RKO (cell line): ENCODE results near the gene DIP2C.
A peak's percentile ranks its signal among the peaks of the same experiment; 100 is the strongest.

Experiments
- DNase-seq: peaks from one replicate; pipeline ENCODE4 v3.0.0-alpha.2; 2016; ENCODE audit warnings: low spot score

The DIP2C gene

DNA sequence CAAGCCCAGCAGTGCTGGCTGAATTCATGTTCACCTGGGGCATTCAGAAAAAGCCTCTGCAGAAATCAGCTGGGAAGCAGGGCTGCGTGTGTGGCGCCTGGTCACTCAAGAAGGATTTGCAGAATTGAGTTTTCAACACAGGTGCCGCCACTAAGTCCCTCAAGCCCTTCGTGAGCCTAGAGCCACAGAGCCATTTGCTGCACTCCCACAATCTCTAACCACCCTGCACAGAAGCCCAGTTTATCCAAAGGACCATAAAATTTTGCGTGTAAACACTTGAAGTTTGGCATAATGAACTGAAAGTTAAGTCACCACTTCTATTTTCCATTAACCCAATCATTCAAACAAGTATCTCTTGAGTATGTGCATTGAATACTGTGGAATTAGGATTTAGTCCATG lies 136.2 kb downstream of the DIP2C start:
- DNase-seq = no peak

DNA sequence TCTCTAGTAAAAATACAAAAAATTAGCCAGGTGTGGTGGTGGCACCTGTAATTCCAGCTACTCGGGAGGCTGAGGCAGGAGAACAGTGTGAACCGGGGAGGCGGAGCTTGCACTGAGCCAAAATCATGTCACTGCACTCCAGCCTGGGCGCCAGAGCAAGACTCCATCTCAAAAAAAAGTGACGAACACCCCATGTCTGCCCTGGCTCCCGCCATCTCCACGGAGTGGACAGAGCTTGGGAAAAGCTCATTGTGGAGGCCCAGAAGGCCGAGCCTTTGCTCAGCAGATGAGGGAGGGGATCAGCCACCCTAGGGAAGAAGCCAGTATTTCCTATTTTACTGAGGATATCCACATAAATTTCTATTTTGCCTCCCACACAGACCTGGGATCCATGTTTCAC lies 136.8 kb downstream of the DIP2C start:
- no peak for DNase-seq

DNA sequence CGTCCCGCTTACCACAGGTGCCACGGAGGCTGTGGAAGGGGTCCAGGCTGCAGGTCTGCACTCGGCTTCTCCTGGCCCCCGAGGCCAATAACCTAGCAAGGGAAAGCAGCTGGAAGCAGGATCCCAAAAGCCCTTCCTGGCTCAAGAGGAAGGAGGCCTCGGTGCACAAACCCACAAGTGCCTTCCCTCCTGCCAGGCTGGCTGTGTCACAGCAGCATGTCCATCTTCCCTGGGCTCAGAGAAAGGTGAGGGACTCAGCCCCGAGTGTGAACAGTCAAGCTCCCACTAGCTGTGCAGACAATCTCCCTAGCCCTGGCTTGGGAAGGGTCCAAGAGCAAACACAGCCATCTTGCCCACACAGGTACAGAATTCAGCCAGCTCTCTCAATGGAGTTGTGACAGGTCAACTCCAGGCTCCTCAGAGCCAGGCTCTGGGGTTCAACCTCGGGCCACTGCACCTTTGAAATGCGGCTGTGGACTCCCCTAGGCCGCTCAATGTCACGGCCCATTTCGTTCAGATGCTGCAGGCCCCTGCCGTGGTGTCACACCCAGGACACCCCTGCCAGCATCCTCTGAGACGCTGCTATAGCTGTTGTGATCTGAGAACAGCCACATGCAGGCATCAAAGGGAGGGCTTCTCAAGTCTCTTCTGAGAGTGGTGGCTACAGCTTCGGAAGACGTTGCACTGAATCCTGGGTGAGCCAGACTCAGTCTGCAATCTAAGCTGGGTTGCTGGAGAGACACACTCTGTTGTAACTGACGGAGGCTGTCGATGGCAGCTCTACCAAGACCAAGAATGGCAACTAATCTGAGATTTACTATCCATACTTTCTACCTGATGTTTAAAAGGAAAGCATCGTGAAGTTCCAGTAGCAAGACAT lies 137.9 kb downstream of the DIP2C start:
- no peak for DNase-seq

DNA sequence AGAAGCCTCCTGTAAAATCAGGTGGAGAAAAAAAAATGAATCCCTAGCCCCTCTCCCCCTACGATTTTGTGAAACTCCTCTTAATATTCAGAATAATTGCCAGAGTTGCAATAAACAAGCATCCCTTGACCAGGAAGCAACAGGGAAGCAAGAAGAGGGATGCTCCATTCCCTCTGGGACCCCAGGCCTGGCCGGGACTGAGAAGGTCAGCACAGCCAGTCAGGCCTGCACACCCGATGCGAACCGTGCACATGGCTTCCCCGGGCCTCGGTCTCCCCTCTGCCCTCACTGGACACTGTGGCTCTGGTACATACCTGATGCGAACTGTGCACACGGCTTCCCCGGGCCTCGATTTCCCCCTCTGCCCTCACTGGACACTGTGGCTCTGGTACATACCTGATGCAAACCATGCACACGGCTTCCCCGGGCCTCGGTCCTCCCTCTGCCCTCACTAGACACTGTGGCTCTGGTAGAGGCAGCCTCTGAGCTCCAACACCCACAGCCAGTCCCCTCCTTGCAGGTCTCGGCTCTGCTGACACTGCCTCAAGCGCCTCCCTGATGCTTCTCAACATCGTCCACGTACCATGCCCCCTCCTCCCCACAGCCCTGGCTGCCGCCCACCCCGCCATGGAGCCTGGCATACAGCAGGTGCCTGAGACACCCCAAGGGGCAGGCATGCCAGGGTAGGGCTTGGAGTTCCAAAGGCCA lies 138.6 kb downstream of the DIP2C start:
- DNase-seq = no peak

DNA sequence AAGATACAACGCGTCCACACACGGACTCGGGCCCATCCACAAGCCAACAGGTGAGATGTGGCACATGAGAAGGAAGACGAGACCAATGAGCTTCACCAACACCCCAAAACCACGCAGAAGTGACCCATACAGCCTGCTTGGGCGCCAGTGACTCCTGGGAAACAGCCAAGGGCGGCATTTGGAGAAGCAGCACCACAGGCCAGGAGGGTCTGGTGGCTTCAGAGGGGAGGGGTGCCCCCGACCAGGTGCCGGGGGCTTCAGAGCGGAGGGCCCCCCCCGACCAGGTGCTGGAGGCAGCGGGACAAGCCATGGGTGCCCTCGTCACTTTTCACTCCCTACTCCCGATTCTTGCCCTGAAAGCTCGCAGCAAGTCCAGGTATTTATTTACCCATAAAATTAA lies 140.1 kb downstream of the DIP2C start:
- no peak for DNase-seq

DNA sequence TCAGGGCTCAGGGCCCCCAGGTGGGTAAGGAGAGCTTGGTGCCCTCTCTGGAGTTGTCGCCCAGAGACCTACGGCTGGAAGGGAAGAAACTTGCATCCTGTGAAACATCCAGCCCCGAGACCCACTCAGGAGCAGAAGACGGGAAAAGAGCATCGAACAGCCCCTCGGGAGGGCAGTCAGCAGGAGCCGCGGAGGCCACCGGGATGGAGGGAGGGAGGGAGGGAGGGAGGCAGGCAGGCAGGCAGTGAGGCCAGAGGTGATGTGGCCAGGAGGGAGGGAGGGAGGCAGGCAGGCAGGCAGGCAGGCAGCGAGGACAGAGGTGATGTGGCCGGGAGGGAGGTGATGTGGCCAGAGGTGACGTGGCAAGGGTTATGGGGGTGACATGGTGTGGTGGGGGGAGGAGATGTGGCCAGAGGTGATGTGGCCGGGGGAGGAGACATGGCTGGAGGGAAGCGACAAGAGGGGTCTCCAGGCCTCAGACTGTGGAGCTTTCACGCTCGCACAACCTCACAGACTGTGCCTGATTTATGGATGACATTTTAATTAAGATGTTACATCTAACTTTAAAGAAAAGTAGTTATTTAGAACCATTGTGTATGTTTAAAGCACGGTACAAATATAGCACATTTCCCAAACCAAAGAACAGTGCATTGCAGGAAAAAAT lies 141.1 kb downstream of the DIP2C start:
- no peak for DNase-seq

DNA sequence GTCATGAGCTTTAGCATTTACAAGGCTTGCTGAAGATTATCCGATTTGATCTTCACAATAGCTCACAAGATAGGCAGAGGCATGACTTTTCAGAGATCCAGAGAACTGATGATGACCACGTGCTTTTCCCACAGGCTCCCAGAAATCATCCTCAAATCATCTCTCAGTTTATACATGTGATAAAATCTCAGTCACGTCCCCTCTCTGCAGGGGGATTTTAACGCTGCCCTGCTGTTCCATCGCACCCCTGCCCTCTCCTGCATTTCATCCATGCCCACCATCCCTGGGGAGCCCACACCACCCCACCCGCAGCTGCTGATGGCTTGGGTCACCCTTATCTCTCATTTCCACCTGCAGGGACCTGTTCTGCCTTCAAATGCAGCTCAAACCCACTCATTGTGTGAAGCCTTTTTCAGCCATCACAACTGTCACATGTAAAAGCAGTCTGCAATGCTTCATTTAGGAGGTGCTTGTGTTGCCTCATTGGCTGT lies 141.8 kb downstream of the DIP2C start:
- no peak for DNase-seq

DNA sequence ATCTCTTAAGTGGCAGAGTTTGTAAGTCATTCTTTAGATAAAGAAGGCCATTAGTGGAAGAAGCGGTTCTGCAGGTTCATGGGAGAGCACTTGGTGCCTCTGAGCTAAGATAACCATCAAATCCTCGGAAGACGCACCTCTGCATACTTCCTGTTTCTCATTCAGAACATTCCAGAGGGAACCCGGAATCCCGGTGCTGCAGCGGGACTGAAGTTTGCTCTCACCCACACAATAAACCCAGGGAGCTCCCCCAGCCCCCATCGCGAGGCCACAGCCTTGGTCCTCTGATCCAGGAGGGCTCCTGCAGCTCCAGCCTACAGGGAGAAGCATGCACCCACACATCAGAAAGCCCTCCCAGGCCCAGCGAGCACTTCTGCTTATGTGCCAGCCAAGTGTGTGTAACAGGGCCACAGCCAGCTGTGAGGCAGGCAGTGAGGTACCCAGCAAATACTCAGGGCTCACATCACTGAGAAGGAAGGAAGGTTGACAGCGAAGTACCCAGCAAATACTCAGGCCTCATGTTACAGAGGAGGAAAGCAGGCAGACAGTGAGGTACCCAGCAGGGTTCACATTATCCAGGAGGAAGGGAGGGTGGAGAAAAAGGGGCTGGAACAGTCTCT lies 142.4 kb downstream of the DIP2C start:
- no peak for DNase-seq

DNA sequence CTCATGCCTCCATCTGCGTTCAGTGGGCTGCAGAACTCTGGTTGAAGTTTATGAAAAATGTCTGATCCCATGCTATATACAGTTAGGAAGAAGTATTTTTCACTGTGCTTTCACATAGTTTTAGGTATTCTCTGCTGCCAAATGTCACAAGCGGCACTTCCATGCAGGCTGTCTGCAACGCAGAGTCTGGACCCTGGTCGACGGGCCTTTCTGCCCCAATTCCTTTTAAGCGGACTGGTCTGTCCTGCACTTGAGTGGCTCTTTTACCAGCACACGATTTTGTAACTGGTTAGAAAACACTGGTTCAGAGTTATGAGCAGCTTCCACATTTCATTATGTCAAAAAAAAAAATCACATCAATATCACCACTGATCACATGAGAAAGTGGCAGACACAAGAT lies 143.0 kb downstream of the DIP2C start:
- DNase-seq = no peak

DNA sequence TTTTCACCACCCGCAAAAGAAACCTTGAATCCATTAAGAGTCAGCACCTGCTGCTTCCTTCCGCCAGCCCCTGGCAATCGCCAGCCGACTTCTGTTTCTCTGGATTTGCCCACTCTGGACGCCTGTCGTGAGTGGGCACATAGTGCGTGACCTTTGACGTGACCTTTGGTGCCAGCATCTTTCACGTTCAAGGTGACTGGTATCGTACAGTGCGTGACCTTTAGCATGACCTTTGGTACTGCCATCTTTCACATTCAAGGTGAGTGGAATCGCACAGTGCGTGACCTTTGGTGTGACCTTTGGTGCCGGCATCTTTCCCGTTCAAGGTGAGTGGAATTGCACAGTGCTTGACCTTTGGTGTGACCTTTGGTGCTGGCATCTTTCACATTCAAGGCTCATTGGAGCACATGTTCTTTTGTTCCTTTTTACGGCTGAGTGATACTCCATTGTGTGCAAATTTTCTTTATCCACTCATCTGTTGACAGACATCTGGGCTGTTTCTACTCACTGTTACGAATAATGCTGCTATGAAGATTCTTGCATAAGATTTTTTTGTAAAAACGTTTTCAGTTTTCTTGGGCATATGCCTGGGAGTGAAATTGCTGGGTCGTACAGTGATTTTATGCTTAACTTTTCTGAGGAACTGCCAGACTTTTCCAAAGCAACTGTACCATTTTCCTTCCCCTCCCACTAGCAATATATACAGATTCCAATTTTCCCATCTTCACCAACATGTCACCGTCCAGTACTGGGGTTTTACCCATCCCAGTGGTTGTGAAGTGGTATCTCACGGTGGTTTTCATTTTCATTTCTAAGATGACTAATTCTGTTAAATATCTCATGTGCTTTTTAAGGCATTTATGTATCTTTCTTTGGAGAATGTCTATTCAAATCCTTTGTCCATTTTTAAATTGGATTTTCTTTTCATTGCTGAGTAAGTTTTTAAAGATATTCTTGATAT lies 145.3 kb downstream of the DIP2C start:
- no peak for DNase-seq

DNA sequence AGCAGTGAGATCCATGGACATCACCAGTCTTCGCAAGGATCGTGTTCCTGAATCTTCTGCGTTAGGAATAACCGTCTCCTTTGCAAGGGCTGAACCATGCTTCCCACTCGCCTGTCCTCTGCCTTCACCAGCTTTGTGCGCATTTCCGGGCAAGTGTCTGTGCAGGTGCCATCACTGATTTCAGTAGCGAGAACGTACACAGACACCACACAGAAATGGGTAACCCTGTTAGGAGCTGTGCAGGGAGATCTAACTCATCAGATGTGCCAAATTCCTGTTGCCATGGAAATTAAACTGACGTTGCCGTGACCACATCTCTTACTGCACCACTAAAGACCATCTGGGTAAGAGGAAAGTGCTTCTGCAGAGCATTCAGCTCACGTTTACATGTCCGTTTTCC lies 146.3 kb downstream of the DIP2C start:
- DNase-seq = no peak

DNA sequence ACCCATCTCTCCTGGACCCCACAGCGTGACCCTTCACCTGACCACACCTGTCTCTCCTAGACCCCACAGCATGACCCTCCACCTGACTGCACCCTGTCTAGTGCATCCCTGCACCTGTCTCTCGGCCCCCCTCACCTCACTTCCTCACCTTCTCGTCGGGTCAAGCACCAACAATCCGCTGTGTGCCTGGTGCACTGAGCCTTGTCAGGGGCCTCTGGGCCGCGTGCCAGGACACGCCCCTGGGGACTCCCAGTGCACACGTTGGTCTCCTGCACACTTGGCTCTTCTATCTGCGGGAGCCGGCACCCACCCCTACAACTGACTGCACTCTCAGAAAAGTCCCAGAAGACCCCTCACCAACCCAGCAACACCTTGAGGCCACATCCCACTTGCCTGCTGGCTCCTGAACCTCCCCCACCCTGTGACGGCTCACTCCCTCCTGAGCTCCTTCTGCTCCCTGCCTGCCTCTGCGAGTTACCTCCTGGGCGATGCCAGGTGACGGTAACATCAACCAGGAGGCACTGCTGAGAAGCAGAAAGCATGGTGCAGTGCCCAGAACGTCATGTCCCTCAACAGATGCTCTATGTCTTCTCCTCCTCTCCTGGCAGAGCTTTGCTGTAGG lies 147.6 kb downstream of the DIP2C start:
- DNase-seq = no peak

DNA sequence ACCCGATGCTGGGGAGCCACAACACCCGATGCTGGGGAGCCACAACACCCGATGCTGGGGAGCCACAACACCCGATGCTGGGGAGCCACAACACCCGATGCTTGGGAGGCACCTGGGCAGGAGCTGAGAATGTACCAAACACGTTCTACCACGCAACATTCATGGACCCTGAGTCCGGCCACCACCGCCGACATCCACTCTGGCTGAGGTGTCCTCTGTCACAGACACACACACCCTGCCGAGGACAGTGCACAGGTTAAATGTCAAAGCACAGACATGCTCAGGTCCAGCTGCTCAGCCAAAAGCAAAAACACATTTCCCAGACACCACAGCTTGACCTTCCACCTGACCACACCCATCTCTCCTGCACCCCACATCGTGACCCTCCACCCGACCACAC lies 148.4 kb downstream of the DIP2C start:
- DNase-seq = no peak

DNA sequence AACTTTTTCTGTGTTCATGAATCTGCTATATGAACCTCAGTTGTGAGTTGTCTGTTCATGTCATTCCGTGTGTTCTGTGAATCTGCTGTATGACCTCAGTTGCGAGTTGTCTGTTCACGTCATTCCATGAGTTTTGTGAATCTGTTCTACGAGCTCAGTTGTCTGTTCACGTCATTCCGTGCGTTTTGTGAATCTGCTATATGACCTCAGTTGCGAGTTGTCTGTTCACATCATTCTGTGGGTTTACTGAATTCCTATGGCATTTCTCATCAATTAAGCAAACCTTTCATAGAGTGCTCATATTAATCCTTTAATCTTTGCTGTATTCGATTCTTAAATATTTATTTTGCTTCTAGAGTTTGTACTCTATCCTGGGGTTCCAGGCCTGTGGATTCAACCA lies 150.6 kb downstream of the DIP2C start:
- peak; percentile 31 for DNase-seq

DNA sequence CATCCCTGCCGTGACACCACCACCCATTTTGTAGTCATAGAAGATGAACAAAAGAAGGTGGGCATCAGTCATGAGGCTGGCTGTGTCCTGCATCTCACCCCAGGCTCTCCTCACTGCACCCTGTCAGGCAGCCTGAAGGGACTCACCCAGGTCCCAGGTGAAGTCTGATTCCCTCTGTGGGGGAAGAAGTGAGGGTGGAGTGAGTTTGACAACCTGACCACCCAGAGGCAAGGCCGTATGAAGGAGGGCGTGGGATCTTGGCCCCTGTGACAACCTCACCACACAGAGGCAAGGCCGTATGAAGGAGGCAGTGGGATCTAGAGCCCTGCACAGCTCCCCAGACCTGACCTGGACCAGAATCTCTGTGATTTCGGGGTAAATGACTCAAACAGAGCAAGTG lies 152.5 kb downstream of the DIP2C start:
- DNase-seq = no peak

DNA sequence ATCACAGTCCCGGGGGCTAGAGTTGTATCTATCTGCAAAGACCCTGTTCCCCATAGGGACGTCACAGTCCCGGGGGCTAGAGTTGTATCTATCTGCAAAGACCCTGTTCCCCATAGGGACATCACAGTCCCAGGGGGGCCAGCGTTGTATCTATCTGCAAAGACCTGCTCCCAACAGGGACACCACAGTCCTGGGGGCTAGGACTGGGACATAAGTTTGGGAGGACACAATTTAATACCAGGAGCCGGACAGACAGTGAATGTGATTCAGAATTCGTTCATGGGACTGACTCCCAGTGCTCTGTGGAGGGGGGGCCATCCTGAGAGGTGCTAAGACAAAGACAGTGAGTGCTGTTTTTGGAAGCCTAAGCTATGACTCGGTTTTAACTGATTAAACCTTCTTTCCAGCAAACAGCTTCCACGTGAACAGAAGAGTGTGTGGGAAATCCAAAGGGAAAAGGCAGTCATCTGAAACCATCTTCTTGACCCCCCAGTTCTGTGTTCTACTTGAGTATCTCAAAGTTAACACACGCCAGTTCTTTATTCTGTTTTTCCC lies 153.0 kb downstream of the DIP2C start:
- DNase-seq = no peak

DNA sequence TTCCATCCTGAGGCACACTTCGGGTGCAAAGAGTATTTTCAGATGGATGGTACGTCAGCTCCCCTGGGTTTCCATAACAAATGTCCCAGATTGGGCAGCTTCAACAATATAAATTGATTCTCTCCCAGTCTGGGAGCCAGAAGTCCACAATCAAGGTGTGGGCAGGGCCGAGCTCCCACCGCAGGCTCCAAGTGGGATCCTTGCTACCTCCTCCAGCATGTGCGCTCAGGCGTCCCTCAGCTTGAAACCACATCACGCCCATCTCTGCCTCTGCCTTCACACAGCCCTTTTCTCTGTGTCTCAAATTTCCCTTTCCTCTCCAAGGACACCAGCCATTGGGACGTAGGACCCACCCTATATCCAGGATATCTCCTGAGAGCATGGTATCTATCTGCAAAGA lies 153.5 kb downstream of the DIP2C start:
- no peak for DNase-seq

DNA sequence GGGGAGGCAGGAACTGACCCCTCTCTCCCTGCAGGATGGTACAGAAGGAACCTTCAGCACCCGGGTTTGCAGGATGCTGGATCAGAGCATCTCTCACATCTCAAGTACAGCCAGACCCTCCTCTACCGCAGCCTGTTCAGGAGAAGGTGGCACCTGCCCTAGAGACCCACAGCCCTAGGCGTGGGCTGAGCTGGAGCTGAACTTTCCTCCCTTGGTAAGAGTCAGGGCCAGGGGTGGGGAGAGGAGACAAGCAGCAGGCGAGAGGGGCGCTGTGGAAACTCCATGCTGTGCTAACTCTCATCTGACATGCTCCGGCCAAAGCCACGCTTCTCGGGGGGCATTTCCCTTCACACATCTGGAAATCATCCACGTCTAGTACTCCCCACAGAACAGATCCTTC lies 154.4 kb downstream of the DIP2C start:
- DNase-seq = no peak

DNA sequence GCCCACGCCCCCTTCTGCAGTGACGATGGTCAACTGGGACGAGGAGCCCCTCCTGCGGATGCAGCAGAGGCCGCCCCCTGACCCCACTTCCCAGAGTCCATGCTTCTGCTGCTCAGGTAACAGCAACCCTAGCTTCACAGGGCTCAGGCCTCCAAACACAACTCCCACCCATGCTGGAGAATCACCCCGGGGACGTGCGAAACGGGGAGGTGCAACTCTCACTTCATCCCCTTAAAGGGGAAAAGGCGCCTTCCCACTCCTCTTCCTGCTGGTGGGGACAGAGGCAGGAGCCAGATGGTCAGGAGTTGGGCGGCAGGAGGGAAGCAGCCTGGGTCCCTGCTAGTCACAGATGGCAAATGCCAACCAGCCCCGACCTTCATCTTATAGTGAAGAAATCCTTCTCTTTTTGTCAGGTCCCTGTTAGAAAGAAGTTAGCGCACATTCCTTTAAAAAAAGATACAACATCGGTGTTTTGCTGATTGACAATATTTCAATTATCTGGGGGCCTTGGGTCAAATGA lies 155.4 kb downstream of the DIP2C start:
- no peak for DNase-seq

DNA sequence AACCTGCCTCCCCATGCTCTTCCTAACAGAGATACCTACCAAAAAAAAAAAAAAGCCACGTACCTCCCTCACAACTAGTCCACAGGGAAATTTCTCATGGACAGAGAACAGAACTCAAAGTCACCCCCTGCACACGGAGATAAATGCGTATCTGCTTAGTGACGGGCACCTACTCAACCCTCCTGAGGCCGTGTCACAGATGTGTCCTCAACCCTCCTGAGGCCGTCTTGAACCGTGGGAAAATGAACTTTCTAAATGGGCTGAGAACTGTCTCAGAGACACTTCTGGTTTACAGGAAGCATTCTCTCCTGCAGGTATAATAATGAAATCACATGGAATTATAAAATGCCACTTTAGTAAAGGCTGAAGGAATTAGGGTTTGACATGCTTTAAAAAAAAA lies 155.9 kb downstream of the DIP2C start:
- no peak for DNase-seq
